Fibroblast of lung (primary cell): ENCODE measurements around the gene IKZF2. TPM values are rescaled to one million over a fixed set of nuclear protein-coding genes. Genes with fewer than 3 reads are reported as not detected.

Experiments
- DNase-seq, 2 donors: peaks; one replicate each; pipeline versions ENCODE4 v3.0.0 to v3.0.0-alpha.2; 2010; ENCODE audit warnings: low read depth in 2 of 2
- H2AFZ ChIP-seq: 2 replicates; pipeline ENCODE4 v1.5.1; 2012; ENCODE audit warnings: low read length, control low read depth, inconsistent platforms
- H3K27ac ChIP-seq: 2 replicates; pipeline ENCODE4 v1.5.1; 2011; ENCODE audit warnings: low read length, control low read depth; ENCODE audit not compliant: insufficient read depth
- H3K27me3 ChIP-seq: 2 replicates; pipeline ENCODE4 v1.5.1; 2011; ENCODE audit warnings: mild to moderate bottlenecking, low read length; ENCODE audit not compliant: control insufficient read depth, insufficient read depth
- H3K36me3 ChIP-seq: 2 replicates; pipeline ENCODE4 v1.5.1; 2011; ENCODE audit warnings: low read length; ENCODE audit not compliant: control insufficient read depth, insufficient read depth
- H3K4me1 ChIP-seq: 2 replicates; pipeline ENCODE4 v1.5.1; 2011; ENCODE audit warnings: low read length; ENCODE audit not compliant: control insufficient read depth, insufficient read depth; ENCODE audit errors: extremely low read depth
- H3K4me2 ChIP-seq: 2 replicates; pipeline ENCODE4 v1.5.1; 2011; ENCODE audit warnings: low read length, control low read depth; ENCODE audit not compliant: insufficient read depth; ENCODE audit errors: extremely low read depth
- H3K4me3 ChIP-seq, 4 experiments: fragments of 200-600 bp in 1 of 4; sonication (generic) in 1 of 4; replicated peaks in 1 of 4; 2 replicates each; pipeline ENCODE4 v1.5.1; 2011 to 2016; ENCODE audit warnings: low read length in 4 of 4, low read depth in 3 of 4, mild to moderate bottlenecking in 3 of 4, control low read depth in 2 of 4, inconsistent platforms in 1 of 4, mixed read lengths in 1 of 4; ENCODE audit not compliant: insufficient read depth in 1 of 4; ENCODE audit errors: control extremely low read depth in 1 of 4
- H3K79me2 ChIP-seq: 2 replicates; pipeline ENCODE4 v1.5.1; 2012; ENCODE audit warnings: mild to moderate bottlenecking, low read length, inconsistent platforms; ENCODE audit not compliant: control insufficient read depth, insufficient read depth
- H3K9ac ChIP-seq: 2 replicates; pipeline ENCODE4 v1.5.1; 2011; ENCODE audit warnings: mild to moderate bottlenecking, low read length, control low read depth; ENCODE audit not compliant: insufficient read depth
- H3K9me3 ChIP-seq: 2 replicates; pipeline ENCODE4 v1.5.1; 2012; ENCODE audit warnings: low read depth, low read length; ENCODE audit not compliant: control insufficient read depth, insufficient read depth
- H4K20me1 ChIP-seq: 2 replicates; pipeline ENCODE4 v1.5.1; 2011; ENCODE audit warnings: low read length; ENCODE audit not compliant: control insufficient read depth, insufficient read depth; ENCODE audit errors: extremely low read depth
- CTCF ChIP-seq, 2 donors: IDR thresholded peaks in 1 of 2; conservative IDR thresholded peaks in 1 of 2; 1 replicate in 1 of 2; 2 replicates in 1 of 2; pipeline ENCODE4 v1.5.1; 2011 to 2012; ENCODE audit warnings: low read length in 2 of 2, control low read depth in 1 of 2, inconsistent platforms in 1 of 2, low read depth in 1 of 2, mild to moderate bottlenecking in 1 of 2
- EZH2 ChIP-seq: IDR thresholded peaks from 2 replicates; pipeline ENCODE4 v1.5.1; 2012; ENCODE audit warnings: low read length, control low read depth, mild to moderate bottlenecking; ENCODE audit errors: missing control alignments
- polyA plus RNA-seq, 2 donors: library from polyadenylated mRNA; depleted of rRNA in 1 of 2; stranded (reverse) in 1 of 2; unstranded in 1 of 2; fragments of >200 nt; gene quantifications; 2 replicates each; pipeline ENCODE4 v1.2.1, GENCODE V29; 2011 to 2012; ENCODE audit warnings: missing spikeins in 1 of 2
- total RNA-seq: library from RNA; depleted of rRNA; stranded (reverse); fragments of >200 nt; gene quantifications from 2 replicates; pipeline ENCODE4 v1.2.1, GENCODE V29; 2014

The IKZF2 gene
- total and polyA plus RNA-seq, 2 donors (not counting 1 experiment from before 2014, with no cell fraction given): 4.9 to 17.2 TPM

GRCh38 chr2:212973347-212973746 lies 178.1 kb downstream of the IKZF2 start:
- Histone ChIP-seq H3K27ac (no peak overlapping the region), H2AFZ (no peak overlapping the region), H3K36me3 (no peaks in the 10 kb centered on the region), H3K4me1 (peaks cover 4% of the 10 kb centered on the region), H3K4me2 (no peak overlapping the region), H3K9me3 (no peaks in the 10 kb centered on the region), H3K27me3 (no peaks in the 10 kb centered on the region), H3K79me2 (no peaks in the 10 kb centered on the region), H3K9ac (no peak overlapping the region), H4K20me1 (no peaks in the 10 kb centered on the region), H3K4me3 (no peak overlapping the region)
- DNase-seq: no peak
- TF ChIP-seq CTCF (conservative IDR thresholded peaks at IDR 0.05 in 1 of 2, IDR thresholded peaks at IDR 0.05 in 1 of 2; ENCODE audit: low read depth in 1 of 2, low read length in 2 of 2) (no peak), EZH2 (no peak)

- DNase-seq: peak; percentile 37 to 73
- Histone ChIP-seq H3K27me3 (no peaks in the 10 kb centered on the region), H3K27ac (no peak overlapping the region), H3K4me1 (peaks cover 4% of the 10 kb centered on the region), H3K9ac (no peak overlapping the region), H4K20me1 (no peaks in the 10 kb centered on the region), H3K79me2 (no peaks in the 10 kb centered on the region), H3K9me3 (no peaks in the 10 kb centered on the region), H3K36me3 (no peaks in the 10 kb centered on the region), H3K4me3 (no peak overlapping the region), H3K4me2 (no peak overlapping the region), H2AFZ (no peak overlapping the region)
- TF ChIP-seq EZH2 (no peak), CTCF (conservative IDR thresholded peaks at IDR 0.05 in 1 of 2, IDR thresholded peaks at IDR 0.05 in 1 of 2; ENCODE audit: low read depth in 1 of 2, low read length in 2 of 2) (no peak)
Observed at GRCh38 chr2:212970132-212970531, 181.3 kb downstream of the IKZF2 start.

- Histone ChIP-seq H2AFZ (no peak overlapping the region), H3K27ac (no peak overlapping the region), H4K20me1 (no peaks in the 10 kb centered on the region), H3K36me3 (no peaks in the 10 kb centered on the region), H3K9ac (no peak overlapping the region), H3K9me3 (no peaks in the 10 kb centered on the region), H3K4me1 (peaks cover 4% of the 10 kb centered on the region), H3K4me2 (no peak overlapping the region), H3K4me3 (no peak overlapping the region), H3K79me2 (no peaks in the 10 kb centered on the region), H3K27me3 (no peaks in the 10 kb centered on the region)
- peak in 1 of 2 donors; percentile 48 for DNase-seq
- TF ChIP-seq CTCF (conservative IDR thresholded peaks at IDR 0.05 in 1 of 2, IDR thresholded peaks at IDR 0.05 in 1 of 2; ENCODE audit: low read depth in 1 of 2, low read length in 2 of 2) (no peak), EZH2 (no peak)
Observed at GRCh38 chr2:212968284-212969081, 182.9 kb downstream of the IKZF2 start.
